NCI-H1105 (cell line): ENCODE measurements around the gene FAM240B.

Experiments used
- DNase-seq: peaks from one replicate; lab custom pipeline; 2025; lab: John Stamatoyannopoulos, UW

FAM240B gene

GRCh38 chr9:38668791-38669466 is 51.0 kb downstream of the FAM240B start:
- DNase-seq = no peak

GRCh38 chr9:38662763-38663593 is 57.0 kb downstream of the FAM240B start:
- no peak for DNase-seq

GRCh38 chr9:38659538-38659937 is 60.4 kb downstream of the FAM240B start:
- no peak for DNase-seq

GRCh38 chr9:38656896-38657295 is 63.0 kb downstream of the FAM240B start:
- no peak for DNase-seq

- no peak for DNase-seq
Observed at GRCh38 chr9:38652486-38652885, 67.4 kb downstream of the FAM240B start.

- DNase-seq = no peak
Observed at GRCh38 chr9:38652044-38652443, 67.9 kb downstream of the FAM240B start.

- no peak for DNase-seq
Observed at GRCh38 chr9:38651400-38652042, 68.4 kb downstream of the FAM240B start.

GRCh38 chr9:38650564-38650963 is 69.4 kb downstream of the FAM240B start:
- DNase-seq = no peak

- no peak for DNase-seq
Observed at GRCh38 chr9:38649731-38650363, 70.1 kb downstream of the FAM240B start.

GRCh38 chr9:38644601-38645000 is 75.3 kb downstream of the FAM240B start:
- DNase-seq = no peak
